ENCODE results near the gene SLC22A1.
"Not testable (repeated sequence)": the region's sequence is repeated elsewhere in the genome, so short reads cannot be mapped to it uniquely, and the experiment has no call there.

The SLC22A1 gene

GRCh38 chr6:160110586-160111123 lies 11.0 kb upstream of the SLC22A1 start:
- H3K4me3 ChIP-seq (ENCODE audit: low read depth in 1 of 2, low read length in 1 of 2), result no peak overlapping the region
- no peaks in the 10 kb centered on the region for H3K4me1 ChIP-seq (ENCODE audit: control insufficient read depth in 1 of 2, insufficient read depth in 1 of 2, low read depth in 1 of 2, low read length in 1 of 2)
- H3K27ac ChIP-seq, result no peak overlapping the region
- no peaks in the 10 kb centered on the region for H3K27me3 ChIP-seq
- peaks cover 93% of the 10 kb centered on the region for H3K36me3 ChIP-seq
- H3K9me3 ChIP-seq, result no peaks in the 10 kb centered on the region
- no peak for TF ChIP-seq CTCF (IDR thresholded peaks at IDR 0.05)

- Histone ChIP-seq H3K36me3 (peaks cover 92% of the 10 kb centered on the region), H3K9me3 (no peaks in the 10 kb centered on the region)
These were observed 9.8 kb upstream of the SLC22A1 start for GRCh38 chr6:160111806-160112205.

GRCh38 chr6:160112628-160113299 lies 8.9 kb upstream of the SLC22A1 start:
- Histone ChIP-seq H3K9me3 (no peaks in the 10 kb centered on the region), H3K36me3 (peaks cover 92% of the 10 kb centered on the region), H3K4me3 (ENCODE audit: low read depth in 1 of 2, low read length in 1 of 2) (no peak overlapping the region), H3K27me3 (no peaks in the 10 kb centered on the region), H3K4me1 (ENCODE audit: control insufficient read depth in 1 of 2, insufficient read depth in 1 of 2, low read depth in 1 of 2, low read length in 1 of 2) (no peaks in the 10 kb centered on the region), H3K27ac (no peak overlapping the region)
- no peak for TF ChIP-seq CTCF (IDR thresholded peaks at IDR 0.05)

More at GRCh38 chr6:160111806-160112205, 9.8 kb upstream of the SLC22A1 start:
- Histone ChIP-seq H3K27ac (peak overlapping the region; percentile 6), H3K4me1 (ENCODE audit: control insufficient read depth in 1 of 2, insufficient read depth in 1 of 2, low read depth in 1 of 2, low read length in 1 of 2) (no peaks in the 10 kb centered on the region), H3K4me3 (ENCODE audit: low read depth in 1 of 2, low read length in 1 of 2) (no peak overlapping the region), H3K27me3 (no peaks in the 10 kb centered on the region)
- no peak for TF ChIP-seq CTCF (IDR thresholded peaks at IDR 0.05)

GRCh38 chr6:160114536-160114935 lies 7.1 kb upstream of the SLC22A1 start:
- H3K27me3 ChIP-seq; H3K4me1 ChIP-seq (ENCODE audit: control insufficient read depth in 1 of 2, insufficient read depth in 1 of 2, low read depth in 1 of 2, low read length in 1 of 2); H3K9me3 ChIP-seq; H3K27ac ChIP-seq; H3K4me3 ChIP-seq (ENCODE audit: low read depth in 1 of 2, low read length in 1 of 2): not testable (repeated sequence)
- H3K36me3 ChIP-seq, result peaks cover 81% of the 10 kb centered on the region

GRCh38 chr6:160115421-160115820 lies 6.2 kb upstream of the SLC22A1 start:
- Histone ChIP-seq H3K9me3 (no peaks in the 10 kb centered on the region), H3K4me3 (ENCODE audit: low read depth in 1 of 2, low read length in 1 of 2) (no peak overlapping the region), H3K27me3 (no peaks in the 10 kb centered on the region), H3K27ac (no peak overlapping the region), H3K36me3 (peaks cover 72% of the 10 kb centered on the region), H3K4me1 (ENCODE audit: control insufficient read depth in 1 of 2, insufficient read depth in 1 of 2, low read depth in 1 of 2, low read length in 1 of 2) (no peaks in the 10 kb centered on the region)
- TF ChIP-seq CTCF (IDR thresholded peaks at IDR 0.05), result no peak

- no peak for TF ChIP-seq CTCF (IDR thresholded peaks at IDR 0.05)
- H3K4me1 ChIP-seq (ENCODE audit: control insufficient read depth in 1 of 2, insufficient read depth in 1 of 2, low read depth in 1 of 2, low read length in 1 of 2), result no peaks in the 10 kb centered on the region
- H3K4me3 ChIP-seq (ENCODE audit: low read depth in 1 of 2, low read length in 1 of 2), result no peak overlapping the region
- H3K27ac ChIP-seq, result no peak overlapping the region
- H3K36me3 ChIP-seq, result peaks cover 63% of the 10 kb centered on the region
- H3K27me3 ChIP-seq, result no peaks in the 10 kb centered on the region
- no peaks in the 10 kb centered on the region for H3K9me3 ChIP-seq
These were observed 5.2 kb upstream of the SLC22A1 start for GRCh38 chr6:160116411-160116810.

Data from neutrophil (primary cell).